Measurements from ENCODE around the gene GRID1. TPM values are rescaled to one million over a fixed set of nuclear protein-coding genes. Genes with fewer than 3 reads are reported as not detected.
"Not testable (repeated sequence)": the region's sequence is repeated elsewhere in the genome, so short reads cannot be mapped to it uniquely, and the experiment has no call there.

The GRID1 gene
- total RNA-seq, 1 donor from 2014 or later = under 0.01 TPM

- DNase-seq (ENCODE audit: low read depth in 2 of 2) = no peak
Measured at GRCh38 chr10:86193841-86194240, 172.8 kb downstream of the GRID1 start.

GRCh38 chr10:86192691-86193090, 173.9 kb downstream of the GRID1 start:
- no peak for DNase-seq (ENCODE audit: low read depth in 2 of 2)

- DNase-seq (ENCODE audit: low read depth in 2 of 2) = no peak
Measured at GRCh38 chr10:86192147-86192546, 174.4 kb downstream of the GRID1 start.

- DNase-seq (ENCODE audit: low read depth in 2 of 2) = no peak
Measured at GRCh38 chr10:86191686-86192085, 174.9 kb downstream of the GRID1 start.

- no peak for DNase-seq (ENCODE audit: low read depth in 2 of 2)
Measured at GRCh38 chr10:86191166-86191565, 175.4 kb downstream of the GRID1 start.

- DNase-seq (ENCODE audit: low read depth in 2 of 2) = no peak
Measured at GRCh38 chr10:86190291-86190690, 176.3 kb downstream of the GRID1 start.

GRCh38 chr10:86189891-86190290, 176.7 kb downstream of the GRID1 start:
- DNase-seq (ENCODE audit: low read depth in 2 of 2) = no peak

- no peak for DNase-seq (ENCODE audit: low read depth in 2 of 2)
Measured at GRCh38 chr10:86188796-86189558, 177.6 kb downstream of the GRID1 start.

- no peak for DNase-seq (ENCODE audit: low read depth in 2 of 2)
Measured at GRCh38 chr10:86188326-86188725, 178.3 kb downstream of the GRID1 start.

GRCh38 chr10:86187499-86188239, 178.9 kb downstream of the GRID1 start:
- no peak for DNase-seq (ENCODE audit: low read depth in 2 of 2)

- DNase-seq (ENCODE audit: low read depth in 2 of 2) = no peak
Measured at GRCh38 chr10:86186633-86187032, 180.0 kb downstream of the GRID1 start.

- no peak for DNase-seq (ENCODE audit: low read depth in 2 of 2)
Measured at GRCh38 chr10:86182595-86182994, 184.0 kb downstream of the GRID1 start.

GRCh38 chr10:86182150-86182549, 184.4 kb downstream of the GRID1 start:
- no peak for DNase-seq (ENCODE audit: low read depth in 2 of 2)

- no peak for DNase-seq (ENCODE audit: low read depth in 2 of 2)
Measured at GRCh38 chr10:86180861-86181260, 185.7 kb downstream of the GRID1 start.

- DNase-seq (ENCODE audit: low read depth in 2 of 2) = no peak
Measured at GRCh38 chr10:86179961-86180360, 186.6 kb downstream of the GRID1 start.

- DNase-seq (ENCODE audit: low read depth in 2 of 2) = no peak
Measured at GRCh38 chr10:86179153-86179524, 187.5 kb downstream of the GRID1 start.

- no peak for DNase-seq (ENCODE audit: low read depth in 2 of 2)
Measured at GRCh38 chr10:86178401-86179152, 188.0 kb downstream of the GRID1 start.

- no peak for DNase-seq (ENCODE audit: low read depth in 2 of 2)
Measured at GRCh38 chr10:86177537-86178155, 188.9 kb downstream of the GRID1 start.

GRCh38 chr10:86176850-86177536, 189.6 kb downstream of the GRID1 start:
- DNase-seq (ENCODE audit: low read depth in 2 of 2) = no peak

- DNase-seq (ENCODE audit: low read depth in 2 of 2) = not testable (repeated sequence)
Measured at GRCh38 chr10:86175476-86175875, 191.1 kb downstream of the GRID1 start.

GRCh38 chr10:86172301-86172700, 194.3 kb downstream of the GRID1 start:
- DNase-seq (ENCODE audit: low read depth in 2 of 2) = no peak

All from dermis microvascular lymphatic vessel endothelial cell (primary cell).